ENCODE measurements around the gene NGDN. TPM values are rescaled to one million over a fixed set of nuclear protein-coding genes. Genes with fewer than 3 reads are reported as not detected.
"Not testable (repeated sequence)": the region's sequence is repeated elsewhere in the genome, so short reads cannot be mapped to it uniquely, and the experiment has no call there.

The NGDN gene
- total RNA-seq, 1 donor from 2014 or later, result 43.4 TPM

GRCh38 chr14:23449314-23449713 lies 20.2 kb upstream of the NGDN start:
- Histone ChIP-seq H3K36me3 (ENCODE audit: control insufficient read depth, insufficient read depth, low read length) (no peaks in the 10 kb centered on the region), H3K4me3 (ENCODE audit: low read depth, low read length) (no peak overlapping the region), H3K27me3 (ENCODE audit: control insufficient read depth, insufficient read depth, low read length) (no peaks in the 10 kb centered on the region)
- DNase-seq (ENCODE audit: low read depth), result no peak
- no peak for TF ChIP-seq CTCF (IDR thresholded peaks at IDR 0.05; ENCODE audit: insufficient read depth, low read length, poor library complexity, severe bottlenecking)

DNA sequence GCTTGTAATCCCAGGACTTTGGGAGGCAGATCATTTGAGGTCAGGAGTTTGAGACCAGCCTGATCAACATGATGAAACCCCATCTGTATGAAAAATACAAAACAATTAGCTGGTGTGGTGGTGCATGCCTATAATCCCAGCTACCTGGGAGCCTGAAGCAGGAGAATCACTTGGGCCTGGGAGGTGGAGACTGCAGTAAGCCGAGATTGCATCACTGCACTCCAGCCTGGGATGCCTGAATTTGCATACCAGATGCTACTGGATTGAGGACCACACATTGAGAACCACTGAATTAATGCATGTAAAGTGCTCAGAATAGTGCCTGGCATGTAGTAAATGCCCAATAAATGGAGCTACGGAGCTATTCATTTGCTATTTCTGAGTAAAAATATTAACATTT lies 19.1 kb upstream of the NGDN start:
- H3K36me3 ChIP-seq (ENCODE audit: control insufficient read depth, insufficient read depth, low read length), result no peaks in the 10 kb centered on the region

GRCh38 chr14:23452237-23452636 lies 17.3 kb upstream of the NGDN start:
- no peaks in the 10 kb centered on the region for H3K36me3 ChIP-seq (ENCODE audit: control insufficient read depth, insufficient read depth, low read length)
- no peak for TF ChIP-seq CTCF (IDR thresholded peaks at IDR 0.05; ENCODE audit: insufficient read depth, low read length, poor library complexity, severe bottlenecking)
- H3K27me3 ChIP-seq (ENCODE audit: control insufficient read depth, insufficient read depth, low read length), result no peaks in the 10 kb centered on the region
- H3K4me3 ChIP-seq (ENCODE audit: low read depth, low read length), result no peak overlapping the region
- no peak for DNase-seq (ENCODE audit: low read depth)

More for the DNA sequence above, 19.1 kb upstream of the NGDN start:
- TF ChIP-seq CTCF (IDR thresholded peaks at IDR 0.05; ENCODE audit: insufficient read depth, low read length, poor library complexity, severe bottlenecking), result no peak
- H3K27me3 ChIP-seq (ENCODE audit: control insufficient read depth, insufficient read depth, low read length), result no peaks in the 10 kb centered on the region
- no peak overlapping the region for H3K4me3 ChIP-seq (ENCODE audit: low read depth, low read length)
- DNase-seq (ENCODE audit: low read depth), result no peak

DNA sequence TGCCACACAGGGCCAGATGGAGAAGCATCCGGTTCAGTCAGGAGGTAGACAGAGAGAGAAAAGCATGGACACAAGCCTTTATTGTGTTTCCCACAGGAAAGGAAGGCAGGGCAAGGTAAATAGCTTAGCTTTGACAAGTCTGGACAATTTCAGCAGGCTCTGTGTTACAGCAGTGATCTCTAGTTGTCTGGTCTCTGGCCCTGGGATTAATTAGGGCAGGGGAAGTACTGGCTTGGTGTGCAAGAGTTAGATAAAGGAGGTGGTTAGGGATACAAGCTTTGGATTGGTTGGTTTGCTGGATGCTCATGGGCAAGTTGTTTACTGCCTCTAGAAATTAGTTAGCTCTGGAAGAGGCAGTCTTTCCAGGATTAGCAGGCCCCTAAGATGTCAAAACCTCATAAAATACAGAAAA lies 15.1 kb upstream of the NGDN start:
- Histone ChIP-seq H3K36me3 (ENCODE audit: control insufficient read depth, insufficient read depth, low read length) (no peaks in the 10 kb centered on the region), H3K4me3 (ENCODE audit: low read depth, low read length) (no peak overlapping the region), H3K27me3 (ENCODE audit: control insufficient read depth, insufficient read depth, low read length) (no peaks in the 10 kb centered on the region)
- TF ChIP-seq CTCF (IDR thresholded peaks at IDR 0.05; ENCODE audit: insufficient read depth, low read length, poor library complexity, severe bottlenecking), result no peak
- DNase-seq (ENCODE audit: low read depth), result no peak

GRCh38 chr14:23456883-23457586 lies 12.5 kb upstream of the NGDN start:
- H3K4me3 ChIP-seq (ENCODE audit: low read depth, low read length); DNase-seq (ENCODE audit: low read depth); H3K36me3 ChIP-seq (ENCODE audit: control insufficient read depth, insufficient read depth, low read length); H3K27me3 ChIP-seq (ENCODE audit: control insufficient read depth, insufficient read depth, low read length): not testable (repeated sequence)
- TF ChIP-seq CTCF (IDR thresholded peaks at IDR 0.05; ENCODE audit: insufficient read depth, low read length, poor library complexity, severe bottlenecking), result peak; percentile 22

Measured in kidney epithelial cell (primary cell).